H9 (cell line): ENCODE results near the gene MRTFA. TPM values are rescaled to one million over a fixed set of nuclear protein-coding genes. Genes with fewer than 3 reads are reported as not detected.

Experiments used
- DNase-seq: peaks from one replicate; pipeline ENCODE4 v3.0.0-alpha.2; 2017
- H2AFZ ChIP-seq: one replicate; pipeline ENCODE4 v1.6.1; 2013; ENCODE audit warnings: mild to moderate bottlenecking, low read length, control low read depth, moderate library complexity
- H2AK5ac ChIP-seq: 2 replicates; pipeline ENCODE4 v1.6.1; 2013; ENCODE audit warnings: low read length, control low read depth, mixed read lengths; ENCODE audit not compliant: insufficient read length
- H2BK120ac ChIP-seq: one replicate; pipeline ENCODE4 v1.6.1; 2013; ENCODE audit warnings: low read depth, mild to moderate bottlenecking, low read length, control low read depth, inconsistent platforms; ENCODE audit not compliant: poor library complexity, severe bottlenecking
- H2BK12ac ChIP-seq: 2 replicates; pipeline ENCODE4 v1.6.1; 2013; ENCODE audit warnings: low read length, control low read depth, mixed read lengths, low read depth; ENCODE audit not compliant: insufficient read length
- H2BK15ac ChIP-seq: 2 replicates; pipeline ENCODE4 v1.6.1; 2013; ENCODE audit warnings: low read depth, low read length, control low read depth
- H2BK20ac ChIP-seq: one replicate; pipeline ENCODE4 v1.6.1; 2013; ENCODE audit warnings: low read depth, mild to moderate bottlenecking, low read length, control low read depth, inconsistent platforms; ENCODE audit not compliant: poor library complexity, severe bottlenecking
- H2BK5ac ChIP-seq: 2 replicates; pipeline ENCODE4 v1.6.1; 2013; ENCODE audit warnings: low read length, control low read depth, mixed read lengths; ENCODE audit not compliant: insufficient read length
- H3K14ac ChIP-seq: 2 replicates; pipeline ENCODE4 v1.6.1; 2013; ENCODE audit warnings: low read length, control low read depth; ENCODE audit not compliant: insufficient read depth
- H3K18ac ChIP-seq: 2 replicates; pipeline ENCODE4 v1.6.1; 2013; ENCODE audit warnings: low read depth, mild to moderate bottlenecking, mixed read lengths, low read length, control low read depth; ENCODE audit not compliant: insufficient read length
- H3K23ac ChIP-seq: 2 replicates; pipeline ENCODE4 v1.6.1; 2013; ENCODE audit warnings: low read length, control low read depth, mixed read lengths, low read depth; ENCODE audit not compliant: insufficient read length
- H3K23me2 ChIP-seq: 2 replicates; pipeline ENCODE4 v1.6.1; 2013; ENCODE audit warnings: low read depth, mild to moderate bottlenecking, mixed read lengths, low read length, control low read depth; ENCODE audit not compliant: insufficient read length, poor library complexity, severe bottlenecking
- H3K27ac ChIP-seq: 2 replicates; pipeline ENCODE4 v1.5.1; 2013; ENCODE audit warnings: low read length, control low read depth, mixed read lengths, low read depth; ENCODE audit not compliant: insufficient read length
- H3K27me3 ChIP-seq: 2 replicates; pipeline ENCODE4 v1.6.1; 2013; ENCODE audit warnings: low read length, control low read depth, inconsistent platforms; ENCODE audit not compliant: insufficient read depth
- H3K4ac ChIP-seq: 2 replicates; pipeline ENCODE4 v1.6.1; 2013; ENCODE audit warnings: low read depth, mild to moderate bottlenecking, control low read depth, inconsistent platforms, low read length, moderate library complexity
- H3K4me1 ChIP-seq: 2 replicates; pipeline ENCODE4 v1.6.1; 2013; ENCODE audit warnings: low read length, control low read depth, inconsistent platforms; ENCODE audit not compliant: insufficient read depth
- H3K4me2 ChIP-seq: 2 replicates; pipeline ENCODE4 v1.6.1; 2013; ENCODE audit warnings: low read length, control low read depth, mixed read lengths; ENCODE audit not compliant: insufficient read length, insufficient read depth
- H3K56ac ChIP-seq: 2 replicates; pipeline ENCODE4 v1.6.1; 2013; ENCODE audit warnings: low read depth, mild to moderate bottlenecking, mixed read lengths, low read length, control low read depth; ENCODE audit not compliant: insufficient read length
- H3K79me1 ChIP-seq: 2 replicates; pipeline ENCODE4 v1.6.1; 2013; ENCODE audit warnings: low read depth, mild to moderate bottlenecking, moderate library complexity, low read length, control low read depth, inconsistent platforms; ENCODE audit not compliant: insufficient read depth, poor library complexity, severe bottlenecking
- H3K79me2 ChIP-seq: 2 replicates; pipeline ENCODE4 v1.6.1; 2013; ENCODE audit warnings: low read length, control low read depth, inconsistent platforms; ENCODE audit not compliant: insufficient read depth
- H3K9ac ChIP-seq: 2 replicates; pipeline ENCODE4 v1.6.1; 2013; ENCODE audit warnings: low read length, control low read depth, mixed read lengths; ENCODE audit not compliant: insufficient read length; ENCODE audit errors: extremely low read depth
- H3K9me3 ChIP-seq: one replicate; pipeline ENCODE4 v1.6.1; 2013; ENCODE audit warnings: low read depth, low read length, inconsistent platforms; ENCODE audit not compliant: control insufficient read depth
- H3T11ph ChIP-seq: one replicate; pipeline ENCODE4 v1.6.1; 2013; ENCODE audit warnings: mild to moderate bottlenecking, low read length, control low read depth, inconsistent platforms
- H4K20me1 ChIP-seq: one replicate; pipeline ENCODE4 v1.6.1; 2013; ENCODE audit not compliant: control insufficient read depth, insufficient read length, insufficient read depth
- H4K5ac ChIP-seq: 2 replicates; pipeline ENCODE4 v1.6.1; 2013; ENCODE audit warnings: low read depth, mild to moderate bottlenecking, mixed read lengths, low read length, control low read depth; ENCODE audit not compliant: insufficient read length
- H4K8ac ChIP-seq: replicated peaks from 2 replicates; pipeline ENCODE4 v1.6.1; 2013; ENCODE audit warnings: low read length, control low read depth, mixed read lengths, low read depth; ENCODE audit not compliant: insufficient read length
- H4K91ac ChIP-seq: 2 replicates; pipeline ENCODE4 v1.6.1; 2013; ENCODE audit warnings: low read depth, mild to moderate bottlenecking, moderate library complexity, mixed read lengths, low read length, control low read depth; ENCODE audit not compliant: insufficient read length
- H3K27ac Mint-ChIP-seq, 3 experiments: 2 replicates in 2 of 3; 3 replicates in 1 of 3; pipeline ENCODE4 v1.8.0; 2020 to 2021; ENCODE audit warnings: mixed read lengths in 3 of 3, mild to moderate bottlenecking in 1 of 3, moderate library complexity in 1 of 3
- H3K27me3 Mint-ChIP-seq: 2 replicates; pipeline ENCODE4 v1.8.0; 2021; ENCODE audit warnings: low read depth, mild to moderate bottlenecking, moderate library complexity, mixed read lengths
- H3K36me3 Mint-ChIP-seq, 3 experiments: 2 replicates in 2 of 3; 3 replicates in 1 of 3; pipeline ENCODE4 v1.8.0; 2020 to 2021; ENCODE audit warnings: low read depth in 3 of 3, mixed read lengths in 3 of 3; ENCODE audit not compliant: insufficient read depth in 1 of 3
- H3K4me1 Mint-ChIP-seq, 2 experiments: 2 replicates each; pipeline ENCODE4 v1.8.0; 2020; ENCODE audit warnings: mixed read lengths in 2 of 2
- H3K4me3 Mint-ChIP-seq, 2 experiments: 2 replicates in 1 of 2; 3 replicates in 1 of 2; pipeline ENCODE4 v1.8.0; 2020 to 2021; ENCODE audit warnings: mild to moderate bottlenecking in 2 of 2, mixed read lengths in 2 of 2, moderate library complexity in 1 of 2
- H3K9me3 Mint-ChIP-seq, 2 experiments: 2 replicates in 1 of 2; 3 replicates in 1 of 2; pipeline ENCODE4 v1.8.0; 2020; ENCODE audit warnings: mild to moderate bottlenecking in 2 of 2, mixed read lengths in 2 of 2, moderate library complexity in 1 of 2
- CTCF ChIP-seq: fragments of 200-600 bp; sonication (generic); conservative IDR thresholded peaks from 3 replicates; pipeline ENCODE4 v1.8.0; 2021; ENCODE audit warnings: antibody characterized with exemption, mild to moderate bottlenecking
- WGBS: extraction: QIAGEN DNeasy Blood & Tissue Kit; methylation state at CpG from one replicate; pipeline ENCODE4 v1.1.7; 2013; ENCODE audit warnings: missing lambda C conversion rate, low lambda C conversion rate, mixed read lengths; ENCODE audit not compliant: insufficient read length; ENCODE audit errors: extremely low coverage; 5-methylcytosine and 5-hydroxymethylcytosine counted together
- total RNA-seq: library from RNA; stranded (reverse); gene quantifications from 2 replicates; pipeline ENCODE4 v1.2.1, GENCODE V29; 2021

MRTFA gene
- total RNA-seq, 1 experiment from 2014 or later = 38.1 TPM

DNA sequence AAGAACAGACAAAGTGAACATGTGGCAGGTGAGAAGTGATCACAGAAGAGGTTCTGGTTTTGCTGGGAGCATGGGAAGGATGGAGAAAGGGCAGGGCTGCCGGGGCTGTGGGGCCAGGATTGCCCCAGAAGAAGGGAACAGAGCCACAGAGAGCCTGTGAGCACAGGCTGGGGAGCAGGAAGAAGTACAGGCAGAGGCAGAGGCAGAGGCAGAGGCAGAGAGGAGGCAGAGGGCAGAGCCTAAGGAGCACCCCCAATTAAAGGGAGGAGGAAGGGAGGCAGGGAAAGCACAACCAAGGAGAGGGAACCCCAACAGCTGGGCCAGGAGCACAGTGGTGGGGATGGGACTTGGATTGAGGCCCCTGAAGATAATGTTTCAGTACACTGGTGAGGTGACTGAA, 214.6 kb downstream of the MRTFA start:
- H4K5ac ChIP-seq = no peak overlapping the region
- H2BK120ac ChIP-seq = no peak overlapping the region
- no peak overlapping the region for H2BK12ac ChIP-seq
- no peaks in the 10 kb centered on the region for H3K23me2 ChIP-seq
- H2AFZ ChIP-seq = no peak overlapping the region
- no peaks in the 10 kb centered on the region for H3K27me3 ChIP-seq
- no peak overlapping the region for H3K9ac ChIP-seq
- no peak overlapping the region for H2AK5ac ChIP-seq
- no CpG with 5 or more reads among the region's 1 CpG for WGBS
- H3K14ac ChIP-seq = no peak overlapping the region
- Mint-ChIP-seq H3K9me3 (no peaks in the 10 kb centered on the region), H3K27me3 (no peaks in the 10 kb centered on the region), H3K4me3 (no peak overlapping the region), H3K27ac (peak overlapping the region in 2 of 3 experiments; percentile 1 to 42; a peak in 1 of 7 replicates), H3K4me1 (peaks cover 0 to 6% of the 10 kb centered on the region in 2 experiments; a peak in 1 of 4 replicates), H3K36me3 (peaks cover 2 to 44% (median 43%) of the 10 kb centered on the region in 3 experiments; a peak in 6 of 7 replicates)
- H3K56ac ChIP-seq = no peak overlapping the region
- TF ChIP-seq CTCF = no peak
- H4K91ac ChIP-seq = no peak overlapping the region
- H4K8ac ChIP-seq = no peak overlapping the region
- H3K79me2 ChIP-seq = no peaks in the 10 kb centered on the region
- no peak overlapping the region for H2BK15ac ChIP-seq
- DNase-seq = no peak
- H3K27ac ChIP-seq = no peak overlapping the region
- H2BK20ac ChIP-seq = no peak overlapping the region
- H3K18ac ChIP-seq = no peak overlapping the region
- H2BK5ac ChIP-seq = no peak overlapping the region
- H3T11ph ChIP-seq = no peak overlapping the region
- H3K4me2 ChIP-seq = no peak overlapping the region
- no peak overlapping the region for H3K4ac ChIP-seq
- H3K23ac ChIP-seq = no peak overlapping the region
- H3K9me3 ChIP-seq = no peaks in the 10 kb centered on the region
- no peaks in the 10 kb centered on the region for H3K79me1 ChIP-seq
- no peaks in the 10 kb centered on the region for H3K4me1 ChIP-seq
- no peaks in the 10 kb centered on the region for H4K20me1 ChIP-seq
